Pons (tissue), 1 donor: ENCODE data around the gene PABPN1L.
"Not testable (repeated sequence)": the region's sequence is repeated elsewhere in the genome, so short reads cannot be mapped to it uniquely, and the experiment has no call there.

Experiments used
- DNase-seq: peaks from one replicate; pipeline ENCODE4 v3.0.0-alpha.2; 2016; ENCODE audit warnings: low spot score

Gene PABPN1L

GRCh38 chr16:88901718-88902337 is 35.4 kb upstream of the PABPN1L start:
- DNase-seq: no peak

DNA sequence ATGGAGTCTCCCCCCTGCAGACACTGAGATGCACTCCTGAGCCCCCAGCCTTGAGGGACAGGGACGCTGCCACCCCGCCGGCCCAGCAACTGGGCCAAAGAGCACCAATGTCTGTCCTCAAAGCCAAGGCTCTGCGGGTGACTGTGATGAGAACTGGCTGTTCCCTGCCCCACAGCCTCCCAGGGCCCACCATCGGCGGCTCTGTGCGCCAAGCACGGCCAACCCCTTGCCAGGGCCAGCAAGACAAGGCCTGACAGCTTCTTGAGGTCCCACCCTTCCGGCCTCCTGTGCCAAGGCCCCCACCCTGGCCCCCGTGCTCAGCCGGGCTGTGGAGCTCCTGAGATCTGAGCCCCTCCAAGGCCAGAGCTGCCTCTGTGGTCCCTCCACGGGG is 34.2 kb upstream of the PABPN1L start:
- no peak for DNase-seq

- no peak for DNase-seq
Measured at GRCh38 chr16:88899901-88900661, 33.6 kb upstream of the PABPN1L start.

DNA sequence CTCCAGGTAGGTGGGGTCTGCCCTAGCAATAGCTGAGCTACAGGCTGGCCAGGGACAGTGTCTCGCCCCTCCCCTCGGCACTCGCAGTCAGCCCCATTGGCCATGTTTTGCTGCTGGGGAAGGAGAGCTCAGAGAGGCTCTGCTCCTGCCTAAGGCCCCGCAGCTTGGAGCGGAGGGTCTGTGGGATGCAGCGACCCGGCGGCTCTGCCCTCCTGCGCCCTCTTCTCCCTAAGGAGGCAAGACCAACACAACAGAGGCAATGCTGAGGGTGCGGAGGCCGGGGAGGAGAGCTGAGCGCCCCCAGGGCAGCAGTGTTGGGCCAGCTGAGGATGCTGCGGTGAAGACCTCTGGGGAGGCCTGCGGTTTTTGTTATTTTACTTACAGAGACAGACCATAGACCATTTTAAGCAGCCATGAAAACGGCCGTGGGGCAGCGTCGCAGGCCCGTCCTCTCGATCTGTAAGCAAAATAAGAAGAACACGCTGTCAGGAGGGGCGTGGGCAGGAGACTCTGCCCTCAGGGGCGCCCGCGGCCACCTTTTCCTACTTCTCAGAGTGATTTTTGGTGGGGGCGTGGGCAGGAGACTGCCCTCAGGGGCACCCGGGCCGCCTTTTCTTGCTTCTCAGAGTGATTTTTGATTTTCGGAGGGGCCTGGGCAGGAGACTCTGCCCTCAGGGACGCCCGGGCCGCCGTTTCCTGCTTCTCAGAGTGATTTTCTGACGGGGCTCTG is 31.4 kb upstream of the PABPN1L start:
- no peak for DNase-seq

DNA sequence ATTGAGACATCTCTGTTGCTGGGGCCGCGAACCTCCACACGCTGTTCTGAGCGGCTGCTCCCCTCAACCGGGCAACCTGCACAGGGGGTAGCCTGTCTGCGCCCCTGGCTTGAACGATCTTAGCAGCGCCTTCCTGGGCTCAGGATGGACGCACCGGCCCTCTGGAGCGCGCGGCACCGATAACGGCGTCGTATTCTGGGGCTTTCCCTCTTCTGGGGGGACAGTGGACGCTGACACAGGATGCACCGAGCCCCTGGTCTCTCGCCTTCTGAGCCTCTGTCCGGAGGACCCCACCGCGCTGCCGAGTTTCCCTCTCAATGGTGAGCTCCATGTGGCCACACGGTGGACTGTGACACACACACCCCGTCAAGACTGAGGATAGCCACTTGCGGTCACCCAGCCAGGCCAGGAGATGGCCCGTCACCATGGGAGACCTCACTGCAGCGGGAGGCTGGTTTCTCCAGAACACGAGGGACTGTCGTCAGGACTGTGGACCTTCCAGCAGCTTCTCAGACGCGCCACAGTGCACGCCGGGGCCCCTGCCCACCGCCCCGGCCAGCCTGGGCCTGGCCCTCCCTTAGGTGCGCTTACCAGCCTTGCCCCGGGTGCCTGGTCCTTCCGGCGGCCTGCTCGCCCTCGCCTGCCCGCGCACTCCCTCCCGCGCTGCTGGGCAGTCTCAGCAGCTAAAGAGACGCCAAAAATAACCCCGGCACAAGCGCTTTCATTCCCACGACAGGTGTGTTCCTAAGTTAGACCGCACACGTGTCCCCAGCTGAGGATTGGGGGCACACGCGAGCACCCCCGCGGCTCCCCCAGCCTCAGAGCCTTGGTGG is 30.0 kb upstream of the PABPN1L start:
- DNase-seq: no peak

GRCh38 chr16:88895335-88895734 is 28.9 kb upstream of the PABPN1L start:
- DNase-seq: no peak

DNA sequence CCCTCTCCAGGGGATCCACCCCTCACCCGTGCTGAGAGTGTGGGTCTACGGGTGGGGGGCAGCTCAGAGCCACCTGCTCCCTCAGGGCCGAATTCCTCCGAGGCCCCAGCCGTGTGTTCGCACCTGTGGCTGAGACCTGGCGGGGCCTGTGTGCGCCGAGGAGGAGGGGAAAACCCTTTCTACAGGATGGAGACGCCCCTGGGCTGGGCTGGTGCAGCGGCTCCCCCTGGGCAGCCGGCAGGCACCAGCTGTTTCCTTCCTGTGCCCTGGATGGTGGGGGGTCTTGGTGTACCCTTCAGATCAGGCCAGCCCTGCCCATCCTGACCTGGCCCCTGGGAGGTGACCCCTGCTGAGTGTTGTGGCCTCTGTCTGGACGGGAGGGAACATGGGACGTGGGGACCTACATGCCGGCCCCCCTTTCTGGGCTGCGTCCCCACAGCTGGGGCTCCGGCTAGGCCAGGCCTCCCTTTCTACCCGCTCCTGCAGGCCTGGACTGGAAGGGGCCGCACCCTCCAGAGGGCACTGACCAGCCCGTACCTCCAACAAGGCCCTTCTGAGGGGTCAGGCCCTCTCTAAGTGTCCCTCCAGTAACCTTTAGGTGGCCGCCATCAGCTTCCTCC is 28.3 kb upstream of the PABPN1L start:
- DNase-seq: no peak

GRCh38 chr16:88894266-88894665 is 27.8 kb upstream of the PABPN1L start:
- DNase-seq: not testable (repeated sequence)

DNA sequence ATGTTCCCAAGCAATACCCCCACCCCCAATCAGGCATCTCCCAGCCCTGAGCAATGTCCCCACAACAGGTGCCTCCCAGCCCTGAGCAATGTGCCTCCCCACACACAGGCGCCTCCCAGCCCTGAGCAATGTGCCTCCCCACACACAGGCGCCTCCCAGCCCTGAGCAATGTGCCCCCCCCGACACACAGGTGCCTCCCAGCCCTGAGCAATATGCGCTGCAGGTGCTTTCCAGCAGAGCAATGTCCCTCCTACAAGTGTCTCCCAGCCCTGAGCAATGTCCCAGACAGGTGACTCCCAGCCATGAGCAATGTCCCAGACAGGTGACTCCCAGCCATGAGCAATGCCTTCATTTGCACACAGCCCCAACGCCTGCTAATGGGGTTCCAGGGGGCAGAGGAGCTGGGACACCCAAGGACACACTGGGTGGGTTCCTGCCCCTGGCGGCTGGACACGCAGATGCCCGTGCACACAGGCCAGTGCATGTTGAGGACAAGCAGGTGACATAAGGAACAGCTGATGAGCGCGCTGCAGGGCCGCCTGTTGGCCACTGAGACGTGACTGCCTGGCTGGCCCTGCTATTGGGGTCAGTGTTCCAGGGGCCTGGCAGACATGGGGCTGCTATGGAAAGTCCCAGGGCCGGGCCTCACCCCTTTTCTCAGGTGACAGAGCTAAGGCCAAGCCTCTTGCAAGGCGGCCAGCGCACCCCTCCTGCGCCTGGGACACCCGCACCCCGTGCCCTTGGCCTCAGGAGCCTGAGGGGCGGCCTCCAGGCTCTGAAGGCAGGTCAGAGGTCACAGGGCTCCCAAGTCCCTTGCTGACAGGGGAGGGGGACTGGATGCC is 26.9 kb upstream of the PABPN1L start:
- no peak for DNase-seq

- no peak for DNase-seq
Measured at GRCh38 chr16:88892065-88892464, 25.6 kb upstream of the PABPN1L start.

GRCh38 chr16:88891083-88891482 is 24.6 kb upstream of the PABPN1L start:
- DNase-seq: no peak

GRCh38 chr16:88889702-88890352 is 23.4 kb upstream of the PABPN1L start:
- DNase-seq: not testable (repeated sequence)

GRCh38 chr16:88888461-88889387 is 22.3 kb upstream of the PABPN1L start:
- no peak for DNase-seq

GRCh38 chr16:88888057-88888456 is 21.6 kb upstream of the PABPN1L start:
- no peak for DNase-seq

DNA sequence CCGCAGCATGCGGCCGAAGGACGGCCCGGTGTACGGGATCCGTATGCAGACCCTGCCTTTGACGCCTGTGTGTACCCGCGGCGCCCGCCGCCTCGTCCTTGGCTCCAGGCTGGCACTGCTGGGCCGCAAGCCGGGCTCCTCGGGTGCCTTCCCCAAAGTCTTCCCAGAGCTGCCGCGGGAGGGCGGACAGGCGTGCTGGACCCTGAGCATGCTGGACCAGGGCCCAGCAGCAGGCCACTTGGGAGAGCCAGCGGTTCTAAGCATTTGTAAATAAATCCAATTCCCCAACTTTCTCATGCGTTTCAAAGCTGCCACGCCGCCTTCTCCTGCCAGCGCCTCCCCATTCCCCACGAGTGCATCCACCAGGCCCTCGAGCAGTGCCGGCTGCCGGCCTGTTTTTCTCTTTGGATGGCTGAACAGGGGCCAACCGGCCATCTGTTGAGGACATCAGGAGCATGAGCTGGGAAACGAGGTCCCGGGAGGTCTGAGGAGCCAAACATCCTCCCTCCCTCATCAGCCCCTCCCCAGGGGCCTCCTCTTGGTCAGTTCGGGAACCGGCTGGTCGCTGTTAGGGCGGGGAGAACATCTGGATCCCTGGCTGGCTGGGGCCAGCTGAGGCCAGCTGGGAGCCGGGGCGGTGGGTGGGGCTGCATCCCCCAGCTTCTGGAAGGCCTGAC is 20.5 kb upstream of the PABPN1L start:
- DNase-seq: no peak

- DNase-seq: no peak
Measured at GRCh38 chr16:88886420-88886844, 20.0 kb upstream of the PABPN1L start.

DNA sequence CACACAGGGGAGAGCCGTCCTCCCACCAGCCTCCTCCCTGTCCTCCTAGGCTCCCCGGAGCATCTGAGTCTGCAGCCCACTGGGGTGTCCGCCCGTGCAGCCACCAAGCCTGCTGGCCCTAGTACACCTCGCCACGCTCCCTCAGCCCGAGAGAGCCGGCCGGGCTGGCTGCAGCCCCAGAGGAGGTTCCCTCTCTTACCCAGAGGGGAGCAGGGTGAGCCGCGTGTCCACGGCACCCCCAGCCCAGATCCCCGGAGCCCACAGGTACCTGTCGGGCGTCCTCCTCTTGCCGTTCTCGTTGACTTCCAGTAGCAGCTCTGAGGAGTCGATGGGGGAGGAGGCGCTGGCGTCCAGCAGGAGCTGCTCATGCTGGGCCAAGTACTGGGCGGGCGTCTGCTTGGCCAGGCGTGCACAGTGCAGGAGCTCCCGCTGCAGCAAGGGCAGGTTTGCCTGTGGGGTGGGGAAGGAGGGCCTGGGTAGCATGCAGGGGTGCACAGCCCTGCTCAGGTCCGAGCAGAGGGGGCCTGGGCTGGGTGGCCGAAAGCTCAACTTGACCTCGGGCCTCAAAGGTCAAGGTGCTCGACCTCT is 19.3 kb upstream of the PABPN1L start:
- DNase-seq: no peak
